ENCODE measurements around the gene CD248. TPM values are rescaled to one million over a fixed set of nuclear protein-coding genes. Genes with fewer than 3 reads are reported as not detected.

Gene CD248
- total RNA-seq, 1 experiment from 2014 or later = 629 TPM

GRCh38 chr11:66337103-66337899 lies 20.5 kb upstream of the CD248 start:
- peaks cover 37% of the 10 kb centered on the region for H3K4me1 ChIP-seq (replicated peaks)
- no peaks in the 10 kb centered on the region for H3K27me3 ChIP-seq (replicated peaks)
- peak overlapping the region; percentile 90 for H3K27ac ChIP-seq
- no peaks in the 10 kb centered on the region for H3K9me3 ChIP-seq (replicated peaks)
- DNase-seq (ENCODE audit: low read depth in 1 of 2, low spot score in 2 of 2) = peak in 1 of 2 experiments; percentile 57
- no peak overlapping the region for H3K4me3 ChIP-seq
- H3K36me3 ChIP-seq = peaks cover 93% of the 10 kb centered on the region

- peaks cover 93% of the 10 kb centered on the region for H3K36me3 ChIP-seq
- H3K4me1 ChIP-seq (replicated peaks) = peaks cover 45% of the 10 kb centered on the region
- H3K9me3 ChIP-seq (replicated peaks) = no peaks in the 10 kb centered on the region
- H3K27me3 ChIP-seq (replicated peaks) = no peaks in the 10 kb centered on the region
- DNase-seq (ENCODE audit: low read depth in 1 of 2, low spot score in 2 of 2) = peak; percentile 99 to 100
- peak within 1 kb of the TSS; percentile 90 for H3K27ac ChIP-seq
- H3K4me3 ChIP-seq = peak within 1 kb of the TSS; percentile 66
Measured at GRCh38 chr11:66336234-66337102, 19.6 kb upstream of the CD248 start, which contains the start of gene RIN1. RIN1 (minus strand) TSS chr11:66336434; CDS start chr11:66336402, 32 bp downstream.

GRCh38 chr11:66335531-66336233 lies 18.8 kb upstream of the CD248 start:
- peak overlapping the region; percentile 66 for H3K4me3 ChIP-seq
- no peaks in the 10 kb centered on the region for H3K9me3 ChIP-seq (replicated peaks)
- H3K27ac ChIP-seq = peak overlapping the region; percentile 90
- peaks cover 53% of the 10 kb centered on the region for H3K4me1 ChIP-seq (replicated peaks)
- DNase-seq (ENCODE audit: low read depth in 1 of 2, low spot score in 2 of 2) = peak; percentile 82 to 85
- H3K27me3 ChIP-seq (replicated peaks) = no peaks in the 10 kb centered on the region
- peaks cover 91% of the 10 kb centered on the region for H3K36me3 ChIP-seq

- Histone ChIP-seq H3K4me1 (replicated peaks) (peaks cover 62% of the 10 kb centered on the region), H3K9me3 (replicated peaks) (no peaks in the 10 kb centered on the region), H3K4me3 (peak overlapping the region; percentile 66), H3K36me3 (peaks cover 86% of the 10 kb centered on the region), H3K27me3 (replicated peaks) (no peaks in the 10 kb centered on the region), H3K27ac (peak overlapping the region; percentile 90)
- peak in 1 of 2 experiments; percentile 59 for DNase-seq (ENCODE audit: low read depth in 1 of 2, low spot score in 2 of 2)
Measured at GRCh38 chr11:66334605-66335442, 18.0 kb upstream of the CD248 start.

- no peak overlapping the region for H3K27ac ChIP-seq
- peaks cover 78% of the 10 kb centered on the region for H3K36me3 ChIP-seq
- DNase-seq (ENCODE audit: low read depth in 1 of 2, low spot score in 2 of 2) = peak in 1 of 2 experiments; percentile 56
- H3K27me3 ChIP-seq (replicated peaks) = no peaks in the 10 kb centered on the region
- H3K9me3 ChIP-seq (replicated peaks) = no peaks in the 10 kb centered on the region
- H3K4me3 ChIP-seq = no peak overlapping the region
- peaks cover 69% of the 10 kb centered on the region for H3K4me1 ChIP-seq (replicated peaks)
Measured at GRCh38 chr11:66333896-66334604, 17.2 kb upstream of the CD248 start.

GRCh38 chr11:66333220-66333877 lies 16.5 kb upstream of the CD248 start:
- H3K4me1 ChIP-seq (replicated peaks) = peaks cover 76% of the 10 kb centered on the region
- no peak overlapping the region for H3K27ac ChIP-seq
- H3K4me3 ChIP-seq = no peak overlapping the region
- H3K27me3 ChIP-seq (replicated peaks) = no peaks in the 10 kb centered on the region
- H3K9me3 ChIP-seq (replicated peaks) = no peaks in the 10 kb centered on the region
- peaks cover 71% of the 10 kb centered on the region for H3K36me3 ChIP-seq
- DNase-seq (ENCODE audit: low read depth in 1 of 2, low spot score in 2 of 2) = peak in 1 of 2 experiments; percentile 54

GRCh38 chr11:66332371-66333219 lies 15.8 kb upstream of the CD248 start:
- Histone ChIP-seq H3K4me3 (no peak overlapping the region), H3K36me3 (peaks cover 63% of the 10 kb centered on the region), H3K4me1 (replicated peaks) (peaks cover 83% of the 10 kb centered on the region), H3K9me3 (replicated peaks) (no peaks in the 10 kb centered on the region), H3K27me3 (replicated peaks) (no peaks in the 10 kb centered on the region), H3K27ac (no peak overlapping the region)
- DNase-seq (ENCODE audit: low read depth in 1 of 2, low spot score in 2 of 2) = peak in 1 of 2 experiments; percentile 57

- no peak for DNase-seq (ENCODE audit: low read depth in 1 of 2, low spot score in 2 of 2)
- Histone ChIP-seq H3K4me1 (replicated peaks) (peaks cover 83% of the 10 kb centered on the region), H3K36me3 (peaks cover 55% of the 10 kb centered on the region), H3K4me3 (no peak overlapping the region), H3K27me3 (replicated peaks) (no peaks in the 10 kb centered on the region), H3K9me3 (replicated peaks) (no peaks in the 10 kb centered on the region), H3K27ac (peak overlapping the region; percentile 45)
Measured at GRCh38 chr11:66331542-66332370, 14.9 kb upstream of the CD248 start.

- Histone ChIP-seq H3K27me3 (replicated peaks) (no peaks in the 10 kb centered on the region), H3K4me1 (replicated peaks) (peaks cover 82% of the 10 kb centered on the region), H3K9me3 (replicated peaks) (no peaks in the 10 kb centered on the region), H3K27ac (peak overlapping the region; percentile 94), H3K36me3 (peaks cover 52% of the 10 kb centered on the region), H3K4me3 (no peak overlapping the region)
- peak; percentile 99 for DNase-seq (ENCODE audit: low read depth in 1 of 2, low spot score in 2 of 2)
Measured at GRCh38 chr11:66330931-66331330, 14.1 kb upstream of the CD248 start.

- H3K9me3 ChIP-seq (replicated peaks) = no peaks in the 10 kb centered on the region
- H3K4me3 ChIP-seq = no peak overlapping the region
- H3K36me3 ChIP-seq = peaks cover 35% of the 10 kb centered on the region
- peak overlapping the region; percentile 94 for H3K27ac ChIP-seq
- no peaks in the 10 kb centered on the region for H3K27me3 ChIP-seq (replicated peaks)
- H3K4me1 ChIP-seq (replicated peaks) = peaks cover 82% of the 10 kb centered on the region
- peak in 1 of 2 experiments; percentile 66 for DNase-seq (ENCODE audit: low read depth in 1 of 2, low spot score in 2 of 2)
Measured at GRCh38 chr11:66329165-66329673, 12.4 kb upstream of the CD248 start.
